Activated T-cell treated with anti-CD3 and anti-CD28 coated beads for 4 hours (primary cell): Measurements from ENCODE around the gene TMEM95.
"Not testable (repeated sequence)": the region's sequence is repeated elsewhere in the genome, so short reads cannot be mapped to it uniquely, and the experiment has no call there.

Experiments
- DNase-seq: peaks from one replicate; pipeline ENCODE4 v3.0.0-alpha.2; 2020

Gene TMEM95

GRCh38 chr17:7347630-7348477 lies 7.1 kb upstream of the TMEM95 start:
- DNase-seq = no peak

- DNase-seq = no peak
These were observed 6.3 kb upstream of the TMEM95 start for GRCh38 chr17:7348478-7349242.

GRCh38 chr17:7351665-7352502 lies 3.1 kb upstream of the TMEM95 start, which contains the start of gene KCTD11:
Gene KCTD11, plus strand, starts transcription at chr17:7352162.
- DNase-seq = peak; percentile 56

DNA sequence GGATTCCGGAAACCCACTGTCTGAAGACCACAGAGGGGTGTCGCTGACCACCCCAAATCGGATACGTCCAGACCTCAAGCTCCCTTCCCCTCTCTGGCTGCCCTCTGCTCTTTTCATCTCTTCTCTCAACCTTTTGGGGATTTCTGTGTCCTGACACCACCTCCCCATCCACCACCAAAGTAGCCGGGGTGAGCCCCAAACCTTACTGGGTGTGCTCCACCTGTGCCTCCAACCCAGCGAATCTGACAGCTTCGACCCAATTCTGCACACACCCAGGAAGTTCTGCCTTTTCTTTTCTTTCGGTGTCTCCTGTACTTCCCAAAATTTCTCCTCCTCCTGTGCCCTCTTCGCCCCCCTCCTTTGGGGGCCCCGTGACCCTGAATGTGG lies 2.5 kb upstream of the TMEM95 start:
- DNase-seq = no peak

- DNase-seq = no peak
These were observed 1.9 kb upstream of the TMEM95 start for GRCh38 chr17:7352910-7353635.

DNA sequence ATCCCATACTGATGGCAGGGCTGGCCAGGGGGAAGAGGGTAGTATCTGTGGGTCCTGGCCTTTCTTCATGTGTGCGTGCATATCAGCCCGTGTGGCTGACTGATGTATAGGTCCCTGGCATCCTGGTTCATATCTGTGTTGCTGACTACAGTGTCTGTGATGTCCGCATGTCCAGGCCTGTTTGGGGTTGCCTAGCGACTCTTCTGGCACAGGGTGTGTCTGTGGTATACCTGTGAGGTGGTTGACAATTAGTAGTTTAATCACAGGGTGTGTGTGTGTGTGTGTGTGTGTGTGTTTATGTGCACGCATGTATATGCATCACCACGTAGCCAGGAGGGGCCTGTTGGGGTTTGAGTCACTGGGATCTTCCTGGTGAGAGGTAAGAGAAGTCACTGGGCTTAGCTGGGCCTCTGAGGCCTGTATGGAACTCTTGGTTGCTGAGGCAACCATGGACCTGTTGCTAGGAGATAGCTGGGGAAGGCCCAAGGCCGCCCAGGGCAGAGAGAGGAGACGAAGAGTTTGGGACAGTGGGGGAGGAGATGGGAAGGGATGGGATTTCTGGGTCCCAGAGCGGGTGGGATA lies 603 bp upstream of the TMEM95 start:
- DNase-seq = no peak

GRCh38 chr17:7355573-7355972 lies 617 bp downstream of the TMEM95 start:
- DNase-seq = no peak

DNA sequence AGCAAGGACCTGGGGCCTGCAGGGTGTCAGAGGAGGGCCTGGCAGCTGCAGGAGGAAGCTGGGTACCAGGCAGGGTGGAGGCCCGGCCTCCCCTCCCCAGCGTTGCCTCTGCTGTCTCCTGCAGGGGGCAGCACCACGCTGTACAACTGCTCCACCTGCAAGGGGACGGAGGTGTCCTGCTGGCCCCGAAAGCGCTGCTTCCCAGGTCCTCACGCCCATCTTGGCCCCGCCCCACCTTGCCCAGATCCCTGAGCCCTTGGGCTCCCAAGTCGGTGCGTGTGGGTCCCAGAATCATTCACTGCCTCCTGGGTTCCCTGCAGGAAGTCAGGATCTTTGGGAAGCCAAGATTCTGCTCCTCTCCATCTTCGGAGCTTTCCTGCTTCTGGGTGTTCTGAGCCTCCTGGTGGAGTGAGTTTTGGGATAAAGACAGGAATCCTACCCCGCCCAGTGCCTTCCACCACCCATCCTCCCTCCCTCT lies 1.2 kb downstream of the TMEM95 start:
- DNase-seq = peak; percentile 79

- no peak for DNase-seq
These were observed 1.8 kb downstream of the TMEM95 start for GRCh38 chr17:7356756-7357155.

- DNase-seq = no peak
These were observed 2.4 kb downstream of the TMEM95 start for GRCh38 chr17:7357381-7357780.

DNA sequence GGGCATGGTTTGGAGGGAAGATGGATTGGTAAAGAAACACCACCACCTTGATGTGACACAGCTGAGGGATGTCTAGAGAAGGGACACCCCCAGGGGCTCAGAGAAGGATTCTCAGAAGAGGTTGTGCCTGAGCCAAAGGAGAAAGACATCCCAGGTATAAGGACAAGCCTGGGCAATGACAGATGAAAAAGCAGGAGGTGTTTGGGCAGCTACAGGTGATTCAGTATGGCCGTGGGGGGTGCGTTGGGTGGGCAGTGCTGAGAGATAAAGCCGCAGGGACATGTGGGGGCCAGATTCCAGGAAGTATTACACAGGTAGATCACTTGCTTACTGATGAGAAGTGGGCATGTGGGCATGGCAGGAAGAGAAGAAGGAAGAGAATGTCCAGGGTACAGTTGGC lies 7.0 kb downstream of the TMEM95 start:
- no peak for DNase-seq

- DNase-seq = no peak
These were observed 8.4 kb downstream of the TMEM95 start for GRCh38 chr17:7363311-7363710.

DNA sequence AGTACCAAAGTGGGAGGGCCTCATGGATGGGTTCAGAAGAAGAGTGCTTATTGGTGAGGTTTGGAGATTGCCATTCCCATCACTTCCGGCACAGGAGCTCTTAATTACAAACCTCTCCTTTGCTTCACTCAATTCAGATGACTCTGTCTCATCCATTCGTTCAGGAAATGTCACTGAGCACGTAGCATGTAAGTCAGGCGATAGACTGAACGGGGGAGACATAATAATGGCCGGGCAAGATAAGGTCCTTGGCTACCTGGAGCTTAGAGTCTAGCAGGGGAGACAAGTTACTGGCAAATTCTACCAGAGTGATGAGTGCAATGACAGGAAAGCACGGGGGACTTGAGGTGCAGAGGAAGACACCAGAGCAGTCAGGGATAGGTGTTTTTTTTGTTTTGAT lies 11.0 kb downstream of the TMEM95 start:
- not testable (repeated sequence) for DNase-seq

- no peak for DNase-seq
These were observed 12.1 kb downstream of the TMEM95 start for GRCh38 chr17:7367083-7367482.

DNA sequence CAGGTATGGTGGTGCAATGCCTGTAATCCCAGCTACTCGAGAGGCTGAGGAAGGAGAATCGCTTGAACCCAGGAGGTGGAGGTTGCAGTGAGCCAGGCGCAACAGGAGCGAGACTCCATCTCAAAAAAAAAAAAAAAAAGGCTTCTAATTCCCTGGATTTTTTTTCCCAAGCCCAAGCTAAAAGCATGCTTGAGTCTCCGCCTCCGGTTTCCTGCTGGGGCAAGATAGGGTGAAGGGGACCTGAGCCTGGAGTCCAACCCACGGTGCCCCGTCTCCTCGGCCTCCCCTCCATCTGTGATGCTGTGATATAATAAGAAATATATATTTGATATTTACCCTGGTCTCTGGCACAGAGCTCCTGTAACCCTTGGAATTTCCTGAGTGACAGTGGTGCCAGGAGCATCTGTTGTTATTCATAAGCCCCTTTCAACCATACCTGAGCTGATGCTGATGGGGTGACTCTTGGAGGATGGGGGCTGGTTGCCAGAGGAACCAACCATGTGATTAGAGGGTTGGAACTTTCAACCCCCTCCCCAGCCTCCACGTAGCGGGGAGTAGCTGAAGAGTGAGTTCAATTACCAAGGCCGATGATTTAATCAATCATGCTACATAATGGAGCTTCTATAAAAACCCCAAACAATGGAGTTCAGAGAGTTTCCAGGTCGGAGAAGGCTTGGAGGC lies 13.1 kb downstream of the TMEM95 start:
- no peak for DNase-seq

DNA sequence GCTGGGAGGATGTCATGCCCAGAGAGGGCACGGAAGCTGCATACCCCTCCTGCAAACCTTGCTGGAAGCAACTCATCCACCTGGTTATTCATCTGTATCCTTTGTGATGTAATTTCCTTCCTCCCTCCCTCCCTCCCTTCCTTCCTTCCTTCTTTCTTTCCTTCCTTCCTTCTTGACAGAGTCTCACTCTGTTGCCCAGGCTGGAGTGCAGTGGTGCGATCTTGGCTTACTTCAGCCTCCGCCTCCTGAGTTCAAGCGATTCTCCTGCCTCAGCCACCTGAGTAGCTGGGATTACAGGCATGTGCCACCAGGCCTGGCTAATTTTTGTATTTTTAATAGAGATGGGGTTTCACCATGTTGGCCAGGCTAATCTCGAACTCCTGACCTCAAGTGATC lies 13.6 kb downstream of the TMEM95 start:
- not testable (repeated sequence) for DNase-seq

GRCh38 chr17:7369825-7370224 lies 14.9 kb downstream of the TMEM95 start:
- no peak for DNase-seq

GRCh38 chr17:7370853-7371252 lies 15.9 kb downstream of the TMEM95 start:
- no peak for DNase-seq

DNA sequence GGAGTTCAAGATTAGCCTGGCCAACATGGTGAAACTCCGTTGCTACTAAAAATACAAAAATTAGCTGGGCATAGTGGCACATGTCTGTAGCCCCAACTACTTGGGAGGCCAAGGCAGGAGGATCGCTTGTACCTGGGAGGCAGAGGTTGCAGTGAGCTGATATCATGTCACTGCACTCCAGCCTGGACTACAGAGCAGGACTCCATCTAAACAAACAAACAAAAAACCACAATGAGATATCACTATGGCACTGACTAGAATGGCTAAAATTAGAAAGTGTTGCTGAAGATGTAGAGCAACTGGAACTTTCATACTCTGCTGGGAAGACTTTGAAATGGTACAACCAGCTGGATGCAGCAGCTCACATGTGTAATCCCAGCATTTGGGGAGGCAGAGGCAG lies 19.4 kb downstream of the TMEM95 start:
- no peak for DNase-seq

DNA sequence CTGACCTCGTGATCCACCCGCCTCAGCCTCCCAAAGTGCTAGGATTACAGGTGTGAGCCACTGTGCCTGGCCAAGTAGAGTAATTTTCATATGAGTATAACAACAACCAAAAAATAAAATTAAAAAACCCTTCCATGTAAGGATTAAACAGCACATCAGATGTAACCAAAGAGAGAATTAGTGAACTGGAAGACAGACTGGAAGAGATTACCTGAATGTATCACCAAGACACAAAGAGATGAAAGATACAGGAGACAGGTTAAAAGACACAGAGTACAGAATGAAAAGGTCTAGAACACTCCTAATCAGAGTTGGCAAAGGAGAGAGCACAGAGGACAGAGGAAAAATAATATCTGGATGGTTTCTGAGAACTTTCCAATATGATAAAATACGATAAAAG lies 24.2 kb downstream of the TMEM95 start:
- no peak for DNase-seq

- no peak for DNase-seq
These were observed 25.4 kb downstream of the TMEM95 start for GRCh38 chr17:7380321-7380720.
